UCSD-AML1 (cell line): ENCODE measurements around the gene CCNG2.
A peak's percentile ranks its signal among the peaks of the same experiment; 100 is the strongest.

Source experiments
- DNase-seq: peaks from one replicate; lab custom pipeline; 2025; ENCODE audit not compliant: unreplicated experiment; lab: John Stamatoyannopoulos, UW

Gene CCNG2

DNA sequence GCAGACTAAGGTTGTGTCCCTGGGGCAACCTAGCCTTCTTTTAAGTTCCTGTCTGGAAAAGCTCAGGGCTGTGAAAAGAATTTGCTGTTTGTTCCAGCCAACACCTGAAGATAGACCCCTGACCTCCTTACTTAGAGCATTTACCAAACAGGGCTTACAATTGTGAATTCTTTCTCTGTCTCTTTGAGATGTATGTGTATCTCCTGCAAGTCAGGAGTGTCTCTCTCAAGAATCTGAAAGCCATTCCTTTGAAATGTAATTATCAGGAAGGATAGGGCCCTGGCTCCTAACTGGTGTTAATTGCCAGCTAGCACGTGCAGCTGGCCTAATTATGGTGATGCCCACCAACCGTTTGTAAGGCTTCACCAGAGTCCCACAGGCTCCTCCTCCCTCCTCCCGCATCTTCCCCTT, 18.2 kb downstream of the CCNG2 start:
- DNase-seq = no peak

DNA sequence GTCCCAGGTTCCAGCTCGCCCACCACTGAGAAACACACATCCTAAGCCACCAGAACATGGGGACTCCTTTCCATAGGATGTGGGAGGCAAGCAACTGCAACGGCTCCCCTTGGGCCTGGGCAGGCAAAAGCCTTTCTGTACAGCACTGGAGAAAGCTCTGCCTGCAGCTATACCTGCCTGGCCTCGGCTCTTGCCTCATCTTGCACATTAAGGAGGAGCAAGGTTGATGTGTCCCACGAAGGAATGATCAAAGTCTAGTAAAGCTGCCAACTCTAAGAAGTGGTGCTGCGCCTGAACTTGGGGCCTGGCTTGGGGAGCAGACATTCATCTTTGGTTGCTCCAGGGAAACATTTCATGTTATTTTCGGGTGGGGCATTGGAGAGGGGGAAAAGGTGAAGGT, 19.6 kb downstream of the CCNG2 start:
- no peak for DNase-seq

DNA sequence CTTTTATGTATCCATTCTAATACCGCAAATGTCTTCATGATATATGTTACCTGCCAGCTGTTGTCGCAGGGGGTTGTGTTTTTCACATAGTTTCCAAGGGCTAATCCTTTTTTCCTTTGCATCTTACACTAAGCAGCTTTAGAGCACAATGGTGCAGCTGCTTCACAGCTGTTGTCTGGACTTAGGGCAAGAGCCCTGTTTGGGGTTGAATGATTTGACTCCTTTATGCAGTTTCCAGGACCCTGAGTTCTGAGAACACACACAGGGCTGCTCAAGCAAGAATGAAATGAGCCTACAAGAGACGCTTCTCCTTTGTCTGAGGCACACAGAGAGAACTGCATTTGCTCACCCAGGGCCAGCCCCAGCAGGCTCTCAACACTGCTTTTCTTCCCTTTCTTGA, 20.2 kb downstream of the CCNG2 start:
- no peak for DNase-seq

DNA sequence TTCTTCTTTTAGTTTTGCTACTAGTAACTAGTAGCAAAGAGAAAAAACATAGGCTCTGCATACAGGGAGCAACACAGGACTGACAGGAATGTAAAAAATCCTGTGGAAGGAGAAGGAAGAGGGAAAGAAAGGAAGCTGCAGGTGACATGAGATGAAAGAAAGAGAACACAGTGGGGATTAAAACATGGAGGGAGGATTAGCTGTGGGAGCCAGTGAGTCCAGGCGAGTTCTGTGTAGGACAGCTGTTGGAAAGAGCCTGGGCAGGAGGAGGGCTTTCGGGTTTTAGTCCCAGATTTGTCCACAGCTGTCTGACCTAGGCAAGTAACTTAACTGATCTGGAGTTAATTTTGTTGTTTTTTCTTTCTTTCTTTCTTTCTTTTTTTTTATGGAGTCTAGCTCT, 21.6 kb downstream of the CCNG2 start:
- no peak for DNase-seq

DNA sequence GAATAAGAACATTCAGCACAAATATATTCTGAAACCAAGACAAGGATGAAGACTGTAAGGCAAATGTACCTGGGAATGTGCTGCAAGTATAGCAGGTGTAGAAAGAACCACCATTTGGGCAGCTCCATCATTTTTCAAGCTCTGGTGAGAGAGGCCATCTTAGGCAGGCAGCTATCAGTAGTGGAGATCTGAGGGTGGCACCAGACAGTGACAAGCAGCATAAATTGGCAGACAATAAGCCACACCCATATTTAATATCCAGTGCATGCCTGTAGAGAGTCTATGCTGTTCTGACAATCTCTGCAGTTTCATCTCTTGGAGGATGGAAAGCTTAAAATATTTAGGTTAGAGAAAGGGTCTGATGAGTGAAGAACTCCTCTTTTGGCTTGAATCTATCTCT, 22.5 kb downstream of the CCNG2 start:
- no peak for DNase-seq

DNA sequence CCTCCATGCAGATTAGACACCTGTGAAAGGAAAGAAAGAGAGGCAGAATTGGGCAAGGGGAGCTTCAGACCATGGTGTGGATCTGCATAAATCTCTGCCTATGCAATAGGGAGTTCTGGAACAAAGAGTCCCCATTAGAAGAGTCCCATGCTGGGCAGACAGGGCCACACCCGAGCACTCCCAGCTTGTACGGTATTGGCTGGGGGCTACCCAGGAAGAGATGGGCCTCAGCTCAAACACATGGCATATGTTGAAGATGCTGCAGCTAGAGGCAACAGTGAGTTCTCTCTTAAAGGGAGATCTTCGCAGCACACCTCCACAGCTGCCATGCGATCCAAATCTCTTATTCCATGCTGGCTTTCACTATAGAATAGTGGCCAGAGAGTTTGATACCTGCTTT, 24.7 kb downstream of the CCNG2 start:
- DNase-seq = no peak

DNA sequence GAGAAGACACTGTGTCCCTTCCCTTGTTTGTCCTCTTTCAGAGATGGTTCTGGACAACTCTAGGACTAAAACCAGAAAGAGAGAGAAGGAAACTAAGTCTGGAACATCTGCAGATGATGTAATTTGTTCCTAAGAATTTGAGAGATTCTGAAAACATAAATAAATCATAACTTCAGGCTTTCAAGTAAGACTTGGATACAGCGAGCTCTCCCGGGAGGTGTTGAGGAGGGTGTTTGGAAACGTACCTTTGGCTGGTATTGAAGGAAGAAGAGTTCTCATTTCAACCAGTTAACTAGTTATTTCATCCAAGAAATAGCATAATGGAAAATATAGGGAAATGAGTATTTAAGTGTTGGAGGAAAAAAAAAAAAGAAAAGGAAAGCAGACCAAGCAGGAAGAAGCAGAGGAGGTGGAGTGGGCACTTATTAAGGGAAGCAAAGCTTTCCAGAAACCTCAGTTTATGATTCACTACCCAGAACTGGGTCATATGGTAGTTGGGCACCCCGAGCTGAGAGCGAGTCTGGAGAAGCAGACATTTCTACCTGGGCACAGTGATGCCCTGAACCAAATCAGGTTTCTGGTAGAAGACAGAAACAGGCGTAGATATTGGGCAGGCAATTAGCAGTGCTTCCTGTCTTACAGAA, 26.9 kb downstream of the CCNG2 start:
- DNase-seq = no peak

DNA sequence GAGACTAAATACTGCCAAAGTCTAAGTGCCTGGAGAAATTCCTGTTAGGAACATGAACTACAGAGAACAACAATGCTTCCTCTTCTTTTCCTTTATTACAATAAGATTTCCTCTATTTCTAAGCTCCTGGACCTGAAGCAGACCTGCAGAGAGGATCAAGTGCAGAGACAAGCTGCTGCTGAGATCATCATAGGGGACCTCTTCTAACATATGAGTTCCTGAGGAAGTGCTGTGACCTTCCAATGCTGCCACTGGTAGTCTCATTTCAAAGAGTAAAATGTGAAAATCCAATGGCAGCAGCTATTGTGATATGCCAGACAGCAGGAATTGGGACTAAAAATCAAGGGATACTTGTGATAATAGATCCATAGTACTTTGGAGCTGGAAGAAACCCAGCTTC, 28.0 kb downstream of the CCNG2 start:
- no peak for DNase-seq

DNA sequence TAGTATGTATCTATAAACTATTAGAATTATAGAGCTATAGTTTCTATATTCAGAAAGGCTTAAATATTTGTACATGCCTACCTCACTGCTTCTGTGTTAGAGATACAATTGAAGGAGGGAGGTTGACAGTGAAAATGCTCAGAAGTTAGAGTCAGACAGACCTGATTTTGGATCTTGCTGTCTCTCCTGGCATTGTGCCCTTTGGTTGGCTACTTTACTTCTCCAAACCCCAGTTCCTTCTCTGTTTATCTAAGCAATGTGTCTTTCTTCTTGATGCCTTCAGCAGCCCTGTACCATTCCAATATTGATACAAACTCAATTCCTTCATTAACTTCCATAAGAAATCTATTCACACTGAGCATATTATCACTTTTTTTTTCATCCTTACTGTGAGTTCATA, 28.7 kb downstream of the CCNG2 start:
- no peak for DNase-seq

DNA sequence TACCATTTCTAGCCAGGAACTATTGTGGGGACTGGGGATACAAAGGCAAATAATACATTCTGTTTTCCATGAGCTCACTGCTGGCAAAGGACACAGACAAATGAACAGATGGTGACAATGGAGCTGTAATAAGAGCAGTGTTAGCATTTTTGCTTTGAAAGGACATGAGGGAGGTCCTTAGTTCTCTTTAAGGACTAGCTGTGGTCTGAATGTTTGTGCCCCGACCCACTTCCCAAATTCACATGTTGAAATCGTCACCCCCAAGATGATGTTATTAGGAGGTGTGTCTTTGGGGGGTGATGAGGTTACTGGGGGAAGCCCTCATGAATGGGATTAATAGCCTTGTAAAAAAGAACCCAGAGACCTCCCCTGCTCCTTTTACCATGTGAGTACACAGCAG, 30.3 kb downstream of the CCNG2 start:
- DNase-seq = no peak

DNA sequence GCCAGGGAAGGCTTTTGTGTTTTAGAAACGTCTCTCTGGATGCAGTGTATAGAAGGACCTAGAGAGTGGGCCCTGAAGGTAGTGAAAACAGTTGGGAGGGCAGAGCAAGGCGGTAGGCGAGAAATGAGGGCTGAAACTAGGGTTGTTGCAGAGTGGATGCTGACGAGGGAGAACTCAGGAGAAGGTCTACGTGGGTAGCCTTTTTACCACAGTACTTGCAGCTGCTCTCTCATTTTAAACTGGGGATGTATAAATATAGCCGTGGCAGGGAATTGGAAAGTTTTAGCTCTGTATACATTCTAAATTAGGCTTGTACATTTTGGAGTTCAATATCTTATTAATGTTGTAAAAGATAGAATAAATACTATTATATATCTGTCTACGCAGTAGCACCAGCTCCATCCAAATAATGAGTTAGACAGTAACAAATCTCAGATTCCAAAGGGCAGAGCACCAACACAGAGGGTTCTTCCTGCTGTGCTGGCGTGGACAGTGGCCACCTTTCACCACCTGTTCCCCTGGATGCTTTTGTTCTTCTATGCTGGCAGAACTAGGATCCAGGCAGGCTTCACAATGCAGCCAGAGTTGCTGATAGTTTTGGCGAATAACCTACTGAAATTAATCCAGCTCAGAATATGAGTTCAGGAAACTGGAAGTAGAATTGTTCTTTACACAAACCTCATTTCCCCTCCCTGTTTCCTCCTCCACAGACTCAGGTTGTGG, 31.7 kb downstream of the CCNG2 start:
- no peak for DNase-seq

DNA sequence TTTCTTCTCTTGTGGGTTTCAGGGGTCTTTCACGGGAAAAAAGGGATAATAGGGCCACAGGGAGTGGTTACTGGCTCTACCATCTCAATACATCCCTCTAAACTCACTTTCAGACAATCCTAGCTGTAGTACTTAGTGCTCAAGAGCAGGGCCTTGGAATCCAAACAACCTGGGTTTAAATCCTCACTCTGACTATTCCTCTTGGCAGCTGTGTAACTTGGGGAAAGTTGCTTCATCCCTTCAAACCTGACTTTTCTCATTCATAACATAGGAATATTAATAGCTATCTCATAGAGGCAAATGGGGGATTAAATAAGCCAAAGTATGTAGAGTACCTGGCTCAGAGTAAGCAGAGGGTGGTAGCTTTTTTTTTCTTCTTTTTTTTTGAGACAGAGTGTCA, 32.4 kb downstream of the CCNG2 start:
- DNase-seq = no peak

DNA sequence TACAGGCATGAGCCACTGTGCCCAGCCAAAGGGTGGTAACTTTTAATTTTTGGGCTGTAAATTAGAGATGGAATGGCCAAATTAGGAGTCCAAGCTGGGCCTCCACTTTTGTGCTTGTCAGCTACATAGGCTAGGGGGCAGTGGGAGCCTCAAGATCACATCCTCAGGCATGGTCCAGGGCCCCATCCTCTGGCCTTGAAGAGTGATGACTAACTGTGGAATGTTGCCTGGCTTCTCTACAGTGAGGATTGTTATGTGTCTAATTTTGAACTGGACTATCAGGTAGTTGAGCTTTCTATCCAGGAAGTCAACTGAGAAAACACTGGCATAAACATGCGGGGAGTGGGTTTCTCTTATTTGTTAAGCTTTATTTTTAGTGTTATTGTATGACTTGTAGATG, 33.0 kb downstream of the CCNG2 start:
- DNase-seq = no peak

DNA sequence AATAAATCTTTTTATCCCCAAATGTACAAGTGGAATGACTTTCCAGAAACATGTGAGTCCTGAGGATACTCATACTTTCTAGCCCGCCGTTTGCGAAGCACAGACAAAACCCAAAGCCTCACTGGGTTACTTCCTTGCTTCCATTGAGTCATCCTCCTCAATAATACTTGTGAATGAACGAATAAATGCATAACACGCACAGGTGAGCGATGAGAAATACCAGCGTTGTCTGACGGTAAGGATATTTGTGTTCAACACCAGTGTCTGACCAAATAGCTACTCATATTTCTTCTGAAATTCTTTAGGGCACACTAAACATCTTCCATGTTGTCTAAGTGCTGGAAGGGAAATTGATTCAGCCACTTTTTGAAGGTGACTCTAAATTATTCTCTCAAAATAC, 36.0 kb downstream of the CCNG2 start:
- no peak for DNase-seq

DNA sequence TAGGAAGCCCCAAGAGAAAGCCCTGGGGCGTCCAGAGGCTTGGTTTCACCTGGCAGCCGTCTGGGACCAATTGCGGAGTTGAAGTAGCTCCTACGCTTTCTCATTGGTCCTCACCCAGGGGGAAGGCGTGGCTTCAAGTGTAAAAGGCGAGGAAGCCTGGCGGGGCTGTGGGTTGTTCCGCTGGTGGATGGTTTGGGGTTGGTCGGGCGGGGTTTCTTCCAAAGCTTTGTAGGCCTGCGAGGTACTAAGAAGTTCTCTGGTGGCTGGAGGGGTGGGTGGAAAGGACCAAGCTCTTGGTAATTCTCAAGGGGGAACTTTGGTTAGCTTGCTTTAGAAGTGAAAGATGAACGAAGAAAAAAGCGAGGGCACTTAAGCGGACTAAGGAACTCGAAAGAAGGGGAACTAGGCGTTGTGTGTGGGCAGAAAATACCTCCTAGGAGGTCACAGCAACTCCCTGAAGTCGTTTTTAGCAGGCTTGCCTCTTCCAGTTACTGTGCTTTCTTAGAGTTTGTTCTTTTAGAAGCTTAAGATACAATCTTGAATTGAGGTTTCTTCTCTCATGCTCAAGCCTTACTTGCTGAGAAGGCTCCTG, 36.6 kb downstream of the CCNG2 start:
- peak; percentile 69 for DNase-seq

DNA sequence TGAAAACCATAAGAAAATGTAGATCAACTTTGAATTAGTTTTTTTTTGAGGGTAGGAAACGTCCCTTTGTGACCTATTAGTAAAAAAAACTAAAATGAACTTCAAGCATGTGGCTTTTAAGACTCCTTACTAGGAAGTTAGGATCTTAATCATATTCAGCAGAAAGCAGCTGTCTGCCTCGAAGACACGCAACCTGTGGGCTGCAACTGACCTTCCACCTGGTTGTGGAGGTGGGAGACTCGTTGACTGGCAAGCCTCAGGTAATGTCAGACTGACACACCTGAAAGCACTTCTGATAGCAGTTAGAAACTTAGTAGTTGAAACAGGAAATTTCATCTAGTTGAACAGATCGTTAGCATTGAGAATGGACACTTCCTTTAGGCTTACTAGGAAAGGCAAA, 37.4 kb downstream of the CCNG2 start:
- DNase-seq = no peak

DNA sequence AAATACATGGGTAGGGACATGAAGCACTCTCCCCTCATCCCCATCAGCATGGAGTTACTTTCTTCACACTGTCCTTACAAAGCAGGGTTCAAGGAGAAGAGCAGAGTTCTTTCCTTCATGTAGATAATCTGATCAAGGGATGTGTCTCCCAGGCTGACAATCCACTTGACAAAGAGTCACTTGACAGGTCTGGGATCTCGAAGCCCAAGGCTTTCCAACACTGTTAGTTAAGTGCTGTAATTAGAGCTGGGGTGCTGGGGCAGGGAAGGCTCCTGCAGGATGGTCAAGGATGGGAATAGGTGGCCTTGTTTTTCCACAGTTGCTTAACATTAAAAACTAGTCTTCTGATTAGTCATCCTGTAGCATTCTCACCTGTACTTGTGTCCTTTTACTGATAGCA, 38.0 kb downstream of the CCNG2 start:
- no peak for DNase-seq

DNA sequence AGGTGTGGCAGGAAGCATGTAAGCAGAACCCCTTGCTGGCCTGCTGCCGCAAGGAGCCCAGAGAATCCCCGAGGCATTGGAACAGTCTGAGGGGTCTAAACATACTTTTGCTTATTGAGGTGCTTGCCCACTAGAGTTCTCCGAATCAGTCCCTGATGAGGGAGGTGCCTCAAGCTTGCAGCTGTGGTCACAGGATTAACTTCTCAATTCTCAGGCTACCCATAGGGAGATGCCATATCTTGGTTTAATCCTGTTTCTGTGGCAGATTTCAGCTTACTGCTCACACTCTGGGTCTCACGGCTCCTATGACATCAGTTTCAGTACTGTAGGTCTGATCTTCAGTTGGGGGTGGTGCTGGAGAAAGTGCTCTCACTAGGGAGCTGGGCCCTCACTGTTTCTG, 39.9 kb downstream of the CCNG2 start:
- DNase-seq = no peak

DNA sequence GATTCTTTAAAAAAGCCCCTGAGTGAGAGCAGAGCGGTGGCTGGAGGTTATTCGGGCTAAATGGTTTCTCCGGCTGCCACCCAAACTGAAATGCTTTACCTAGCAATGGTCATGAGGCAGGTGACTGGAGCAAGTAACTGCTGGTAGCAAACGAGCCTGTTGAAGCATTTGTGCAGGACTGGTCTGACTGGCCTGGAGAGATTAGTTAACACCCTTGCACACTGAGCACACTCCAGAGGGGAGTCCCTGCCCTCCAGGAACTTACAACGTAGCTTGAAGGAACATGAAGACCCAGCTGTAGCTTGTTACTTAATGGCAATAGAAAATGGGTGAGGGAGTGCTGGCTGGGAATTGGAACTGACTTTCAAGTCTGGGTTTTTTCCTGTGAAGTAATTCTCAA, 40.4 kb downstream of the CCNG2 start:
- no peak for DNase-seq

DNA sequence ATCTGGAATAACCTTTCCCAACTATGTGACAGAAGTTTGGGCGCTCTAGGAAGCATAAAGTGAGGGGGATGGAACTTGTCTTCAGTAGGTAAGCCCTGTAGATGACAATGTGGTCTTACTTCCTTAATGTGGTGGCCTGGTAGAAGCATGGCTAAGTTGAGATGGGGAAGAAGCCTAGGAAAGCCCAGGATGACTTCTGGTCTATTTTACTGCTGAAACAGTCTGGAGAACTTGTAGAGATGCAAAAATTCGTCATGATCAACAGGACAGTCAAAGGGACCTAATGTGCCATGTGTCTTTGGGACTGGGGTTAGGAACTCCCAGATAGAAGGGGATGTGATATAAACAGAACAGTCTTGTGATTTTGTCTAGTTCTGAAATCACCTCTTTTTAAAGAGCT, 40.8 kb downstream of the CCNG2 start:
- no peak for DNase-seq

DNA sequence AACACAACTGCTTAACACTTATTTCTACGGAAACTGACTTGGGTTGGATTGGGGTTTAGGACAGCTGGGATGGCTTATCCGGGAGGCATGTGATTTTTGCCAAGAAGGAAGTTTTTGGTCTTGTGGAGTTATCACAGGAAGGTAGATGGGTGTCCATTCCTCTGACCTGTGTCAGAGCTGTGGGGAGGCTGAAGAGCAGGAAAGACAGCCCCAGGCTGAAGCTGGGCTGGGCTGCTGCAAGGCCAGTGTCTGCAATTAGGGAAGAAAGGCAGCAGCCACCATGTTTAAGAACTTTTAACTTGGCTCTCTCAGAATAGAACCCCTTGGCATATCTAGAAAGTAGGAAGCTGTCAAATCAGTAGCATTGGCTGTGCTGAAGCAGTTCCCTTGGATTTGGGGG, 42.3 kb downstream of the CCNG2 start:
- DNase-seq = no peak

DNA sequence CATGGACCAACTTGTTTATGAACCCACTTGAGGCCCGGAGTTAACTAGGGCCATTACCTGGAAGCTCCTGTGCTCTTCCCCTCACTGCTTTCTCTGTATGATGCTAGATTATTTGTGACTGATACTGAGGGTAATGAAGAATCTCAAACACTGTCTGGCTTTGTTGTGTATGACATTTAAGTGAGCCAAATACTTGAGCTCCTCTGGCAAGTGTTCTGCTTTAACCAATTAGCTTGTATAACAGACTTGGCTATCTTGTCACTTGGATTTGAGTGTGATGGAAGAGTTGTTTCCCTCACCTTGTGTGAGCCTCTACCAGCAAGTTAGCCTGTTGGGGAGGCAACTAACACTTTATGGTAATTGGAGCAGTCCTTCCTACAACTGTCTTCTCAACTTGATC, 42.7 kb downstream of the CCNG2 start:
- no peak for DNase-seq

DNA sequence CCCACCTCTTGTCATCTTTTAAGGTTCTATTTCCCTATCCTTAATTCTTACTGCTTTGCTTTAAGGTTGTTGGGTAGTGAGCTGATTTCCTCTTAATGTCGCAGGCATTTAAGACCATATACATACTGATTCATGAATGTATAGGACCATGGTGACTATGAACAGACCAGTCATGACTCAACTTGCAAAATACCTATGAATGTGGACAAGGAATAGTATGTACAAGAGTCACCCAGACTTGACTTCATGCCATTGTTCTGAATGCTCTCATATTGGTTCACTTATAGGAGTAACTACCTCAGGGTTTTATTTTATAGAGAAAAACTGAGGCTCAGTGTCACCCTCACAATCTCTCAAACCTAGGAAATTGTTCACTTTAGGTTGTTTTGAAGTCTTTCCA, 44.3 kb downstream of the CCNG2 start:
- DNase-seq = no peak
